Measurements from ENCODE around the gene CTSW.
A peak's percentile ranks its signal among the peaks of the same experiment; 100 is the strongest.

The CTSW gene

DNA sequence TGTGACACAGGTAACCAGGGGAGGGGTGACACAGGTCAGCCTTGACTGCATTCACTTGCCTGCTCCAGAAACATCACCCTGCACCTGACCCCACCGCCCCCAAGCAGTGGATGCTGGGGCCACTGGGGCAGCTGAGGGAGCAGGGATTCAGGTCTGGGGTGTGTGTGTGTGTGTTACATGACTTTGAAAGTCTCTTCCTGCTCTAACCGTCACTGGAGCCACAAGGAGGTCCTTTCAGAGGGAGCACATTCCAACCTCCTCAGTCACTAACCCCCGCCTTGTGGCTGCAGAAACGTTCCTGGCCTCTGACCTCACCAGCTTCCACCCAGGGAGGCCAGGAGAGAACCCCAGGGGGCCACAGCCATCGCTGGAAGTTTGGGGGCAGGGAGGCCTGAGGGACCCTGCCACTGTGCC, 23.4 kb downstream of the CTSW start:
- DNase-seq (ENCODE audit: low spot score), result peak; percentile 88

DNA sequence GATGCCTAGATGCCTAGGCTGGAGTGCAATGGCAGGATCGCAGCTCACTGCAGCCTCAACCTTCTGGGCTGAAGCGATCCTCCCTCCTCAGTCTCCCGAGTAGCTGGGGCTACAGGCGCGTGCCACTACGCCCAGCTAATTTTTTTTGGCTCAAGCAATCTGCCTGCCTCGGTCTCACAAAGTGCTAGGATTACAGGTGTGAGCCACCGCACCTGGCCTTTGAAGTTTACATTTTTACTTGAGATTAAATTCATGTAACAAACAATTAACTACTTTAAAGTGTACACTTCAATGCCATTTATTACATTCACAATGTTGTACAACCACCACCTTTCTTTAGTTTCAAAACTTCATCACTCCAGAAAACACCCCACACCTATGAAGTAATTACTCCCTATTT, 24.1 kb downstream of the CTSW start:
- DNase-seq (ENCODE audit: low spot score), result no peak

DNA sequence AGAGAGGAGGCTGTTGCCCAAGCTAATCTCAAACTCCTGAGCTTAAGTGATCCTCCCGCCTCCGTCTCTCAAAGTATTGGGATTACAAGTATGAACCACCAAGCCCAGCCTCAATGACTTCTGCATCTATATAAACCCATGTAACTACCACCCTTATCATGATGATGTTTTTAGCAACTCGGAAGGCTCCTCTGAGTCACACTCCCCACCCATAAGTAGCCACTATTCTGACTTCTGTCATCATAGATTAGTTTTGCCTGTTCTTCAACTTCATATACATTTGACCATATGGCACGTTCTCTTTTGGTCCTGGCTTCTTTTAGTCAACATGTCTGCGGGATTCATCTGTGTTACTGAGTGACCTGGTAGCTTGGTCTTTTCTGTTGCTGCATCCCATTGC, 27.0 kb downstream of the CTSW start:
- DNase-seq (ENCODE audit: low spot score), result no peak

DNA sequence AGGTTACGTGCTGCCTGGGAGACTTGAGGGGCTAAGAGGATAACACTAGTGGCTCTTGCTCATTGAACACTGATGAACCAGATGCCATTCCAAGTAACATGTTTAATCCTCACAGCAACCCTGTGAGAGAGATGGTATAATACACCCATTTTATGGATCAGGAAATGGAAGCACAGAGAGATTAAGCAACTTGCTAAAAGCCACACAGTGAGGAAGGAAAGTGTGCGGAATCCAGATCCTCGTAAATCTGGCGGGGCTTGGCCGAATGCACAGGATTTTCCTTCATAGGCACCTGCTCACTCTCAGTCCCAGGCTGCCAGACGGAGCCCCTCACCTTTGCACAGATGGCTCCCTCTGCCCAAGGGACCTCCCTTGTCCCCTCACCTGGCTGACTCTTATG, 28.2 kb downstream of the CTSW start:
- no peak for DNase-seq (ENCODE audit: low spot score)

DNA sequence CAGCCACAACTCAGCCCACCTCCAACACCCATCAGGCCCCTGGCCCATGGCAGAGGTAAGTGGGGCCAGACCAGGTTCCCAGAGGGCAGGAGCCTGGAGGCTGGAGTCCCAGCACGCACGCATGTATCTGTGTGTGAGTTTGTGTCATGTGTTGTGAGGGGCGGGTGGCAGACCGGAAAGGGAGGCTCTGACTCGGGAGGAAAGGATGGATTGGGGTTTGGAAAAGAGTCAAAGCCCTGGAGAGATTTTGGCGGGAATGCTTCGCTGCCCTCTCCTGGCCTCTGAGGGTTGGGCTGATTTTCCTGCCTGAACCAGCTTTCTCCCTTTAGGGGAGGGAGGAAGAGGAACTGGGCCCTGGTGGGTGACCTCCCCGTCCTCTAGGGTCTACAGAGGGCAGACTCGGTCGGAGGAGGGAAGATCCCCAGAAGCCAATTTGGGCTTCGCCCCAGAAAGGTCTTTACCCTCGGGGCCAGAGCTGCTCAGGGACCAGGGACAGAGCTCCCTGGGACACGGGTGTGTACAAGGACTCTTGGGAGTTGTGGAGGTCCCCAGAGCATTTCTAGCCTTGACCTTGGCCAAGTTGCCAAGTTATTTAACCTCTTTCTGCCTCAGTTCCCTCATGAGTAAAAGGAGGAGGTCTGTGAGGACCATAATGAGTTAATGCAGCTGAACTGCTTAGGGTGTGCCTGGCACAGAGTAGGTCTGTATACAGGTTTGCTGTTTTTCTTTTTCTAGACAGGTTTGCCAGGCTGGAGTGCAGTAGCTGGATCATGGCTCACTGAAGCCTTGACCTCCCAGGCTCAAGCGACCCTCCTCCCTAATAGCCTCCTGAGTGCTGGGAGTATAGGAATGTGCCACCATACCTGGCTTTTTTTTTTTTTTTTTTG, 32.3 kb downstream of the CTSW start:
- DNase-seq (ENCODE audit: low spot score), result peak; percentile 89

DNA sequence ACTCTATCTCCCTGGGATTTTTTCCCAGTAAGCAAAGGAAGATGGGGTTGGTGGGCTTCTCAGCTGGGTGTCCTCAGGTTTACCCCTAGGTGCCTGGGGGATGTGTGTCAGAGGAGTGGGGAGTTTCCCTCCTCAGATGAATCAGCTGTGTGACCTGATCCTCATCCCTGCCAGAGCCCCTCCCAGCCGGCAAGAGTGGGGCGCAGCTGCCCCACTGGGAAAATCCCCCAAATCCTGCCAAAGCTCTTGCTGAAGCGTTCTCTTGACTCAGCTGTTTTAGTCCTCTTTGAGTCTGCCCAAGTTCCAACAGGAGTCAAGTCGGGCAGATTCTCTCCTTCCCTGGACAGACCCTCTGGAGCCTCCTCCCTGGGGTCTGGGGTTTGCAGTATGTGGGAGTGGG, 33.2 kb downstream of the CTSW start:
- DNase-seq (ENCODE audit: low spot score), result no peak

DNA sequence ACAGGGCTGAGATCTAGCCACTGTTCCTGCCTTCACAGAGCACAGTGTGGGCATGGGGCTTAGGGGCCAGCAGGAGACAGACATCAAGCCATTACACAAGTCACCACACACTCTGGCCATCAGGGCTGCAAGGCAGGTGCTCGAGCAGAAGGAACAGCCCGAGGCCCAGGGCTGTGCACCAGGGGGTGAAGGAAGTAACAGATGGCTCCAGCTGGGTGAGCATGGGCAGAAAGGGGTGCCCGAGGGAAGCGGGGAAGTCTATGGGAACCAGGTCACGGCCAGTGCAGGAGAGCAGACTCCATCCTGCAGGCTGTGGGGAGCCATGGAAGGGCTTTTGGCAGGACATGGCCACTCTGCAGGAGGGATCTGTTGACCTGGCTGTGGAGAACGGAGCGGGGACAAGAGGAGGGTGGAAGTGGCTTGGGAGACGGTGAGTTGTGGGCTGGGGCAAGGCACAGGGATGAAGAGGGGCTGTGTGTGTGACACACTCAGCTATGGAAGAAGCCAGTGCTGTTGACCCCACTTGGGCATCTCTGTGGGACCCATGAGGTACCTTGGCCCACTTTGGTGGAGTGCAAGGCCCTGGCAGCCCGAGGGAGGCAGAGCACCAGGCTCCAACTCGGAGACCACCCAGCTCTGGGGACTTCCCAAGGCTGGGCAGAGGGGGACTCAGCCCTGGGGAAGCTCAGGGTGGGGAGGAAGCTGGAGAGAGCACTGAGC, 35.6 kb downstream of the CTSW start:
- DNase-seq (ENCODE audit: low spot score), result no peak

DNA sequence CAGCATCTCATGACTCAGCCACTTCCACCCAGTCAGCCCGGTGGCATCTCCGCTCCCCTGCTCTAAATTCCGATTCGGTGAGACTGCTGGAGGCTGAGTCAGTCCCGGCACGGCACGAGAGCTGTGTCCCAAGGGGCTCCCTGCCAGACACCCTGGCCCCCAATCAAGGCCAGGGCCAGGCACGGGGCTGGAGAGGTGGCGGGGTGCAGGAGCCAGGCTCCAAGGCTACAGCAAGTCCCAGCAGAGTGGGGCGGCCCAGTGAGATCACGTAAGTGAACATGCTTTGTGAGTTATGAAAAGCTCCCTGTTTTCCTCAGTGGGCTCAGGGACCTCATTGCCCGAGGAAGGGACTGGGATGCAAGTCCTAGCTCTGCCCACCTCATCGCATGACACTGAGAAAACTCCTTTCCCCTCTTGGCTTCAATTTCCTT, 36.2 kb downstream of the CTSW start:
- DNase-seq (ENCODE audit: low spot score), result peak; percentile 99

DNA sequence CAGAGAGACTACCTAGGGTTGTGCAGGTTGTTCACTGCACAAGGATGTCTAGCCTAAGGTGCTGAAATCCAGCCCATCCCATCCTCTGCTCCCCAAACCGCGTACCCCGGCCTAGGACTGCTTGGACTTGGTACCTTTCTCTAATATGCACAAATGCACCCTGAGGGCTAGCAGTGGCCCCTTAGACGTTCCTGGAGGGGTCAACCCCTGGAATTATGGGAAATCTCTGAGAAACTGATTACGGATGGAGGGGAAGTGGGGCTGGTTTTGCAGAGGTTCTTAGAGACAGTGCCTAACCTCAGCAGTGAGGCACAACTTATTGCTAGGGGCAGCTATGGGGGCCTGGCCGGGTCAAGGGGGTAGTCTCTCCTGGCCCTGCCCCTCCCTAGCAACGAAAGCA, 36.8 kb downstream of the CTSW start:
- no peak for DNase-seq (ENCODE audit: low spot score)

DNA sequence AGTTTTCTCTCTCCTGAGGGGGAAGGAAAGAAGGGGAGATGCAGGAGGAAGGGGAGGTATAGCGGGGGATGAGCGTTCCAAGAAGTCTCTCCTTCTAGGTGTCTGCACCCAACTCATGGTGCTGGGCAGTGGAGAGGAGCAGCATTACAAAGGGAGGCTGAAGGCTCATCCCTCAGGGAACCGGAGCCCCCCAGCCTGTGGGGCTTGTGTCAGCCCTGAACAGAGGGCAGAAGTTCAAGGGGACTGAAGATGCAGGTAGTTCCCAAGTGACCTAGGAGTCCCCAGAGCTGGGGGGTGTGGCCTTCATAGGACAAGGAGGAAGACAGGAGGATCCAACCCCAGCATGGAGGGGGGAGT, 37.4 kb downstream of the CTSW start:
- no peak for DNase-seq (ENCODE audit: low spot score)

DNA sequence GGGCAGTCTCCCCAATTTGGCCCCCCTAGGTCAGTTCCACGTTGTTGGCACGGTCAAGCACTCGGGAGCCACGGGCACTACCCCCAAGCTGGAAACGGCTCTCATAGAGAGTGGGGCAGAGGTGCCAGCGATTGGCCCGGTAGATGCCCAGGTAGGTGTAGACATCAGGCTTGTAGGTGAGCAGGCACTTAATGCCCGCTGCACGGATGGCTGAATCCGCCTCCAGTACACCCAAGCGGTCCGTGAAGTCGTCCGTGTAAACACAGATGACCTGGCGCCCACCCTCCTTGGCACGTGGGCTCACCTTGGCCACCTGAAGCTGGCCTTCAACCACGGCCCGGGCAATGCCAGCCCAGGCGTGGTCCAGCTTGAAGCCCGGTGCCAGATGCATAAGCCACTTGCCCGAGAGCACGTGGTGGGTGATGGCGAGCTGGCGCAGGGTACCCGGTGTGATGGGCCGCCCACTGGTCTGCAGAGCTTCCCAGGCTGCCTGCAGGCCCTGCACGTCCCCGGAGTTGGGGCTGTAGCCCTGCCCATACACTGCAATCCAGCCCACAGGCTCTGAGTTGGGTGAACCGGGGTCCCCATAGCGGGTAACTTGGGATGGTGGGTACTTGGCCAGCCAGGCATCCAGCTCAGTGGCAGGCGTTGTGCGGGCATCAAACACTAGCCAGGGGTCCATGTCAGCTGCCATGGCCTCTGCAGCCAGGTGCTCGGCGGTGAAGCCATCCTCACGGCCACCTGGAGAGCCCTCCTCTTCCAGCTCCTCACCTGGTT, 38.0 kb downstream of the CTSW start:
- DNase-seq (ENCODE audit: low spot score), result no peak

DNA sequence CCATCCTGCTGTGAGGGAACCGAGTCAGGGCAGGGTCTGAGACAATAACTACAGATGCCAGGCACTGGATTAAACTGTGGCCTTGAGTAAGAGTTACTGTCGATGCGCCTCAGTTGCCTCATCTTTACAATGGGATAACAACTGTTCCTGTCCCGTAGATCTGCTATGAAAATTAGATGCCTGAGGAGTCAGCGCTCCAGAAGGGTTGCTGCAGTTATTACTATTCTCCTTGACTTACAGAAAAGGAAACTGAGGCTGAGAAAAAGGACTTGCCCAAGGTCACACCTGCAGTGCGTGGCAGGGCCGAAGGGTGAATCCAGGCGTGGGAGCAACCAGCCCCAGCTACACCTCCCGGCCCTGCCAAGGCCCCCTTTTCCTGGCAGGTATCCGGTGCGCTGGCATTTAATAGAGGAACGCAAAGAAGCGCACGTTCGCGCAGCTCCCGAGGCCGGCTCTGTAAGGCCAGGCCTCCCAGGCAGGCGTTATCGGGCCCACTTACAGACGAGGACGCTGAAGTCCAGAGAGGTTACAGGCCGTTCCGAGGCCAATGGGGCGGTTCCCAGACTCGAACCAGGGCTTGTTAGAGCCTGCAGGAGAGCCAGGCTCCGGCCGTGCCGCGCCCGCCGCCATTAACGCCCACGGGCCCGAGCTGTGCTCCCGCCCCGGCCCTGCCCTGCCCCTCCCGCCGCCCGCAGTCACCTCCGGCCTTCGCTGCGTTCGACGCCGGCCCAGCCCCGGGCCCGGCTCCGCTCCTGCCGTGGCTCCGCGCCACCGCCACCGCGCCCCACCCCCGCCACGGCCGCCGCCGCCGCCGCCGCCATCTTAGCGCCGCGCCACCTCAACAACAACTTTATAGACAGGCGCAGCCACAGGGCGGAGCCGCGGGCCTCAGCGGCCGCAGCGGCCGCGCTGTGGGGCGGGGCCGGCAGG, 38.8 kb downstream of the CTSW start, which contains the start of gene C11orf68:
TSS of gene C11orf68 (minus strand) at position 852 of the 930 bp plus-strand sequence. CDS start at position 821, 31 bp downstream.
- no peak for DNase-seq (ENCODE audit: low spot score)

DNA sequence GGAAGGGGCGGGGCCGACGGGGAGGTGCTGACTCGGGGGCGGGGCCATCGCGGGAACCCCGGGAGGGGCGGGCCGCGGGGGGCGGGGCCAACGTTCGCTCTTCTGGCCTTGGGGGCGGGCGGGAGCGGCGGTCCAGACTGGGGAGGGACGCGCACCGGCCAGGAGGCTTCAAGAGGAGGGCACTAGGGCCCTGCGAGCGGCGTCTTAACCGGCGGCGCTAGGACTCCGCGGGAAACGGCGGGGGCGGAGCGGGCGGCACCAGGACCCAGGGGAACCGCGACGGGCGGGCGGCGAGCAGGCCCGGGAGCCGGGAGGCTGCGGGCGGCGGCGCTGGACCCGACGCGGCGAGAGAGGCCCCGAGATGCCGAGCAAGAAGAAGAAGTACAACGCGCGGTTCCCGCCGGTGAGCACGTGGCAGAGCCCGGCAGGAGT, 39.5 kb downstream of the CTSW start, which contains the start of gene DRAP1:
TSS of gene DRAP1 (plus strand) at position 286 of the 432 bp plus-strand sequence. CDS start at position 362, 76 bp downstream.
- peak; percentile 96 for DNase-seq (ENCODE audit: low spot score)

DNA sequence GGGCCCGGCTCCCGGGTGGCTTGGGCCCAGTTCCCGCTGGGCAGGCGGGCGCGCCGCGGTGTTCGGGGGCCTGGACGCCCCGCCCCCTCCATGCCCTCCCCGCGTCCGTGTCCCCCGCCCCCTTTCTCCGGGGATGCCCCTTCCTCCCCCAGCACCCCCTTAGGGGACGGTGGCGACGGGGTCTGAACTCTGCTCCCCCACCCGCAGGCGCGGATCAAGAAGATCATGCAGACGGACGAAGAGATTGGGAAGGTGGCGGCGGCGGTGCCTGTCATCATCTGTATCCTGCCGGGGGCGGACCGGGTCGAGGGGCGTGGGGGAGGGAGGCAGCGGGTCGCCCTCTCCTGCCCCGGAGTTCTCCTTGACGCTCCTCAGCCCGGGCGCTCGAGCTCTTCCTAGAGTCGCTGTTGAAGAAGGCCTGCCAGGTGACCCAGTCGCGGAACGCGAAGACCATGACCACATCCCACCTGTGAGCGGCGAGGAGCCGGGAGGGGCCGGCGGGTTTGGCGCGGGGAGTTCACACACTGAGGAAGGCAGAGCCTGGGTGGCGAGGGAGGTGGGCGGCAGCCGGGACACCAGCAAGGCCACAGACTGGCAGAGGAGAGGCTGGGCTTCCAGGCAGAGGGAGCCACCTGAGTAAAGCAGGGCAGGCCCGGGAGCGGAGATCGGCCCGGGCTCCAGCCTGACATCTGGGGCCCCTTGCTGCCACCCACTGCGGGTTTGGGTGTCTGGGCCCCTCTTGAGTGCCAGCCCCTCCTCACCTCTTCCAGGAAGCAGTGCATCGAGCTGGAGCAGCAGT, 40.1 kb downstream of the CTSW start:
- DNase-seq (ENCODE audit: low spot score), result no peak

DNA sequence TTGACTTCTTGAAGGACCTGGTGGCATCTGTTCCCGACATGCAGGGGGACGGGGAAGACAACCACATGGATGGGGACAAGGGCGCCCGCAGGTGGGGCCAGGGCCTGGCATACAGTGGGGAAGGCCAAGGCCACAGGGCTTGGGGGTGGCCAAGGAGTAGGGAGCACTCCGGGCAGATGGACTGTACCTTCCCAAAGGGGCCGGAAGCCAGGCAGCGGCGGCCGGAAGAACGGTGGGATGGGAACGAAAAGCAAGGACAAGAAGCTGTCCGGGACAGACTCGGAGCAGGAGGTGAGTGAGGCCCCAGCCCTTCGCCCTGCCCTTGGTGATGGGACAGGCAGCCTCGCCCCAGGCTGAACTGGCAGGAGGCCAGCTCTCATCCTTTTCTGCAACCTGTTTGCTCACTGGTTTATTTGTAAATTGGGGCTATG, 40.8 kb downstream of the CTSW start:
- no peak for DNase-seq (ENCODE audit: low spot score)

DNA sequence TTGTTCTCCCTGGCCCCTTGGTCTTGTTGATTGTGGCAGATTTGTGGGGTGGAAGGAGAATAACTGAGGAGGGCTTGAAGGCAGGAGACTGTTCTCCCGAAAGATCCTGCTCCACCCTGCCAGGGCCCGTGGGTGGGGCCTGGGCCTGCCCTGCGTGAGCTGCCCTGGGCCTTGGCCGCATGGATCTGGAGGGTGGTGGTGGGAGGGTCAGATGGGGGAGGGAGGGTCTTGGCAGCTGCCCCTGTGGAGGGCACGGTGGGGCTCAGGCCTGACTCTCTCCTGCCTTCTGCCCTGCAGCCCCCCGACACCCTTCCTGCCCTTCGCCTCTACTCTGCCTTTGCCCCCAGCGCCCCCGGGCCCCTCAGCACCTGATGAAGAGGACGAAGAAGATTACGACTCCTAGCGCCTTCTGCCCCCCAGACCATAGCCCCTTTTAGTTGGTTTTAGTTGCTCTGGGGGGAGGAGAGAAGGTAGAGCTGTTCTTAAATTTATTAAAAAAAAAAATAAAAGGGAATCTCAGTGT, 41.5 kb downstream of the CTSW start:
- DNase-seq (ENCODE audit: low spot score), result no peak

DNA sequence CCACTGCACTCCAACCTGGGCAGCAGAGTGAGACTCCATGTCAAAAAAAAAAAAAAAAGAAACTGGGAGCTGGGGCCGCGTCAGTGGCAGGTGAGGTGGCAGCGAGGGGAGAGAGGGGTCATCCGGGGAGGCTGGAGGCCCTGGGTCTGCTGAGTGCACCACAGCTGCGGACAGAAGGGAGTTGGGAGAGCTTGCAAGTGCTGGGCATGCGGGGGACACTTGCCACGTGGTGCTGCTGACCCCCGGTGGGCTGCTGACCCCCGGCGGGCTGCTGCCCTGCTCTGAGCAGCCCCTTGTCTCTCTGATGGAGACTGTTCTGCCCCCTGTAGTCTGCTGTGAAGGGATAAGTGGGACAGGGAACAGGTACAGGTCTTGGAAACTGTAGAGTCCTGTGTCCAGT, 42.2 kb downstream of the CTSW start:
- no peak for DNase-seq (ENCODE audit: low spot score)

DNA sequence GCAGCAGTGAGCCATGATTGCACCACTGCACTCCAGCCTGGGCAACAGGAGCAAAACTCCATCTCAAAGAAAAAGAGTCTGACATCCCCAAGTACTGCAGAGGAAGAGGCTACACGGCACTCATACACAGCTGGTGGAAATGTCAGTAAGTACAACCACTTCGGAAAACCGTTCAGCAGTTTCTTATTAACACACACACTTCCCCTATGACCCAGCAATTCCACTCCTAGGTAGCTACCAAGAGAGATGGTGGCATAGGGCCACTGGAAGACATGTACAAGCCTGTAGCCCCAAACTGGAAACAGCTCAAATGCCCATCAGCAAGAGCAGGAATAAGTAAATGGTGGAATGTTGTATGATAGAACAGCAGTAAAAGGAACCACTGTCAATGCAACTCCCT, 42.9 kb downstream of the CTSW start:
- no peak for DNase-seq (ENCODE audit: low spot score)

DNA sequence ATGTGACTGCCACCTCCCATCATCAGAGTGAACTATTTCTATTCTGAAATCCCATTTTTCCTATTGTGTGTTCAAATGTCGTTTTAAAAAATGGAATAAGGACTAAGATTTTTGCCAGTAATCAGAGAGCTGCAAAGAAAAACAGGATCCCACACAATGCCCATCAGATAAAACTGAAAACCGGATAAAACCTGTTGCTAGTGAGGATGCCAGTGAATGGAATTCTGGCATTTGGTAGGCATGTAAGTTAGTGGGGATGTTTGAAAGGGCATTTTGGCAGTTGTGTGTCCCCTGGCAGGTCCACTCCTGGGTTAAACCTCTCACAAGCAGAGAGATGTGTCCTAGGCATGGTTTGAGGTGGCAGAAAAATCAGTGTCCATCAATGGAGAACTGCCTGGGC, 45.8 kb downstream of the CTSW start:
- DNase-seq (ENCODE audit: low spot score), result no peak

DNA sequence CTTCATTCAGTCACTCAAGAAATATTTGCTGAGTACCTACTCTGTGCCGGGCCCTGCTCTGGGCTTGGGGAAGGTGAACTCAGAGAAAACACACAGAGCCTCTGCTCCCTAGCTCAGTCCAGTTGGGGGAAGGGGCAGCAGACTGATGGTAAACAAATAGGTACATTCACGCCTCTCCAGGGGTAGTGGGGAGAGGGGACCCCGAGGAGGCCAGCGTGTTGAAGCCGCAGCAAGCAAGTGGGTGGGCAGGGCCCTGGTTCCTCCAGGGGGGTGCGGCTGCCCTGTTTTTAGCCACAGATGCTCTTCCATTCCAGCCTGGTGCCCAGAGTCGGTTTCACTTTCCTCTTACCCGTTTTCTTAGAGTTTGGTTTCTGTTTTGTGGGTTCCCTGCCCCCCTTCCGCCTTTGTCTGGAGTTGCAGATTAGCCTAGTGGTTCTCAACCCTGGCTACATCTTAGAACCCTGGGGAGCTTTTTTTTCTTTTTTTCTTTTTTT, 48.3 kb downstream of the CTSW start:
- DNase-seq (ENCODE audit: low spot score), result peak; percentile 69

Measured in hepatic stellate cell (primary cell).